MM.1S (cell line): Measurements from ENCODE around the gene SPOCK2.

Experiments used
- DNase-seq: peaks from one replicate; pipeline ENCODE4 v3.0.0-alpha.2; 2015
- H2AFZ ChIP-seq: fragments of 300-600 bp; sonication (generic); 2 replicates; pipeline ENCODE4 v1.6.0; 2016; ENCODE audit warnings: antibody characterized with exemption, low read length
- H3F3A ChIP-seq: fragments of 300-600 bp; sonication (generic); 2 replicates; pipeline ENCODE4 v1.6.1; 2016; ENCODE audit warnings: mild to moderate bottlenecking, antibody characterized with exemption, low read length, moderate library complexity, mixed read lengths; ENCODE audit not compliant: insufficient read depth
- H3K27ac ChIP-seq: fragments of 300-600 bp; sonication (generic); 2 replicates; pipeline ENCODE4 v1.5.1; 2016; ENCODE audit warnings: mild to moderate bottlenecking, low read length
- H3K27me3 ChIP-seq: fragments of 300-600 bp; sonication (generic); replicated peaks from 2 replicates; pipeline ENCODE4 v1.6.0; 2016; ENCODE audit warnings: low read length; ENCODE audit not compliant: insufficient read depth
- H3K36me3 ChIP-seq: fragments of 300-600 bp; sonication (generic); replicated peaks from 2 replicates; pipeline ENCODE4 v1.6.1; 2016; ENCODE audit warnings: mild to moderate bottlenecking, low read length, mixed read lengths; ENCODE audit not compliant: insufficient read depth
- H3K4me1 ChIP-seq: fragments of 300-600 bp; sonication (generic); 2 replicates; pipeline ENCODE4 v1.6.1; 2016; ENCODE audit warnings: low read length, mixed read lengths
- H3K4me2 ChIP-seq: fragments of 300-600 bp; sonication (generic); 2 replicates; pipeline ENCODE4 v1.6.0; 2016; ENCODE audit warnings: low read depth, low read length
- H3K4me3 ChIP-seq: fragments of 300-600 bp; sonication (generic); 2 replicates; pipeline ENCODE4 v1.5.1; 2016; ENCODE audit warnings: low read length, mixed read lengths
- H3K79me2 ChIP-seq: fragments of 300-600 bp; sonication (generic); 2 replicates; pipeline ENCODE4 v1.6.1; 2016; ENCODE audit warnings: mixed run types, low read length, mixed read lengths
- H3K9ac ChIP-seq: fragments of 300-600 bp; sonication (generic); 2 replicates; pipeline ENCODE4 v1.6.1; 2016; ENCODE audit warnings: low read length, mixed read lengths
- H3K9me2 ChIP-seq: fragments of 300-600 bp; sonication (generic); replicated peaks from 2 replicates; pipeline ENCODE4 v1.6.1; 2016; ENCODE audit warnings: mild to moderate bottlenecking, low read length, mixed read lengths; ENCODE audit not compliant: insufficient read depth
- H3K9me3 ChIP-seq: fragments of 300-600 bp; sonication (generic); replicated peaks from 2 replicates; pipeline ENCODE4 v1.6.1; 2016; ENCODE audit warnings: mild to moderate bottlenecking, low read length, mixed read lengths; ENCODE audit not compliant: insufficient read depth
- H4K20me1 ChIP-seq: fragments of 300-600 bp; sonication (generic); 2 replicates; pipeline ENCODE4 v1.6.1; 2016; ENCODE audit warnings: mild to moderate bottlenecking, low read length, moderate library complexity, mixed read lengths; ENCODE audit not compliant: insufficient read depth
- EZH2 ChIP-seq: fragments of 300-600 bp; sonication (generic); optimal IDR thresholded peaks from 2 replicates; pipeline ENCODE3; 2017; ENCODE audit warnings: low read depth, mild to moderate bottlenecking, antibody characterized with exemption, low read length, mixed read lengths
- EZH2phosphoT487 ChIP-seq: fragments of 300-600 bp; sonication (generic); IDR thresholded peaks from 2 replicates; pipeline ENCODE4 v1.6.1; 2018; ENCODE audit warnings: antibody characterized with exemption, low read length
- TF ChIP-seq, protein P1 (sequence below): fragments of 300-600 bp; sonication (generic); IDR thresholded peaks from 2 replicates; pipeline ENCODE4 v1.5.1; 2016; ENCODE audit warnings: antibody characterized with exemption, low read length, mixed read lengths

SPOCK2 gene

DNA sequence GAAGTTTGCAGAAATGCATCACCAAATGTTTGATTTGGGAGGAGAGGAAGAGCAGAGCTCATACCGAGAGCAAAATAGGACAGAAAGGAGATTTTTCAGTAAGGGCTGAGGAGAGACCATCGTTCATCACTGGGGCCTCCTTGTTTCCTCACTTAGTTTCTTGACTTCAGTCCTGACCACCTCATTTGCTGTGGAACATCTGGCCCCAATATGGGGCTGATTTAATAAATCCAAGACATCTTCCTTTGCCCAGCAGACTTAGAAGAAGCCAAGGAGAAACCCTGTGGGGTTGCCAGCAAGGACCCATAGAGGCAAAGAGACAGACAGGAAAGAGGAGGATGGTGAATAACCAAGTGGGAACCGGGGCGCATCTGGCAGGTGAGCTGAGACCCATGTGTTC, 63.8 kb downstream of the SPOCK2 start:
- TF ChIP-seq, protein P1, sequence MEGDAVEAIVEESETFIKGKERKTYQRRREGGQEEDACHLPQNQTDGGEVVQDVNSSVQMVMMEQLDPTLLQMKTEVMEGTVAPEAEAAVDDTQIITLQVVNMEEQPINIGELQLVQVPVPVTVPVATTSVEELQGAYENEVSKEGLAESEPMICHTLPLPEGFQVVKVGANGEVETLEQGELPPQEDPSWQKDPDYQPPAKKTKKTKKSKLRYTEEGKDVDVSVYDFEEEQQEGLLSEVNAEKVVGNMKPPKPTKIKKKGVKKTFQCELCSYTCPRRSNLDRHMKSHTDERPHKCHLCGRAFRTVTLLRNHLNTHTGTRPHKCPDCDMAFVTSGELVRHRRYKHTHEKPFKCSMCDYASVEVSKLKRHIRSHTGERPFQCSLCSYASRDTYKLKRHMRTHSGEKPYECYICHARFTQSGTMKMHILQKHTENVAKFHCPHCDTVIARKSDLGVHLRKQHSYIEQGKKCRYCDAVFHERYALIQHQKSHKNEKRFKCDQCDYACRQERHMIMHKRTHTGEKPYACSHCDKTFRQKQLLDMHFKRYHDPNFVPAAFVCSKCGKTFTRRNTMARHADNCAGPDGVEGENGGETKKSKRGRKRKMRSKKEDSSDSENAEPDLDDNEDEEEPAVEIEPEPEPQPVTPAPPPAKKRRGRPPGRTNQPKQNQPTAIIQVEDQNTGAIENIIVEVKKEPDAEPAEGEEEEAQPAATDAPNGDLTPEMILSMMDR: no peak
- TF ChIP-seq EZH2phosphoT487 (no peak), EZH2 (no peak)
- Histone ChIP-seq H3K4me2 (no peak overlapping the region), H3K9ac (no peak overlapping the region), H3K9me3 (no peaks in the 10 kb centered on the region), H2AFZ (no peak overlapping the region), H3K4me3 (no peak overlapping the region), H3F3A (no peaks in the 10 kb centered on the region), H3K27ac (no peak overlapping the region), H3K36me3 (no peaks in the 10 kb centered on the region), H3K9me2 (no peaks in the 10 kb centered on the region), H3K4me1 (no peaks in the 10 kb centered on the region), H3K79me2 (no peaks in the 10 kb centered on the region), H3K27me3 (no peaks in the 10 kb centered on the region), H4K20me1 (no peaks in the 10 kb centered on the region)
- DNase-seq: no peak

DNA sequence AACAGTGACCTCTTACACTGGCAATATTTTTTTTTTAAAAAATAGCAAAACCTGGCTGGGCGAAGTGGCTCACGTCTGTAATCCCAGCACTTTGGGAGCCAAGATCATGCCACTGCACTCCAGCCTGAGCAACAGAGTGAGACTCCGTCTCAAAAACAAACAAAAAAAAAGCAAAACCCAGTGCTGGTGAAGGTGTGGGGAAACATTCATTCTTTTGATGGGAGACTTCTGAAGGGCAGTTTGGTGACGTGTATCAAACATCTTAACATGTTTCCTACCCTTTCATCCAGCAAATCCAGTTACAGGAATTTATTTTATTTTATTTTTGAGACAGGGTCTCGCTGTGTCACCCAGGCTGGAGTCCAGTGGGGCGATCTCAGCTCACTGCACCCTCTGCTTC, 66.1 kb downstream of the SPOCK2 start:
- Histone ChIP-seq H3K4me2 (no peak overlapping the region), H3F3A (no peaks in the 10 kb centered on the region), H3K9me3 (no peaks in the 10 kb centered on the region), H3K27me3 (no peaks in the 10 kb centered on the region), H3K9ac (no peak overlapping the region), H2AFZ (no peak overlapping the region), H3K79me2 (no peaks in the 10 kb centered on the region), H3K36me3 (no peaks in the 10 kb centered on the region), H3K4me3 (no peak overlapping the region), H3K4me1 (no peaks in the 10 kb centered on the region), H3K27ac (no peak overlapping the region), H4K20me1 (no peaks in the 10 kb centered on the region), H3K9me2 (no peaks in the 10 kb centered on the region)
- TF ChIP-seq EZH2phosphoT487 (no peak), EZH2 (no peak)
- TF ChIP-seq, protein P1: no peak
- no peak for DNase-seq

DNA sequence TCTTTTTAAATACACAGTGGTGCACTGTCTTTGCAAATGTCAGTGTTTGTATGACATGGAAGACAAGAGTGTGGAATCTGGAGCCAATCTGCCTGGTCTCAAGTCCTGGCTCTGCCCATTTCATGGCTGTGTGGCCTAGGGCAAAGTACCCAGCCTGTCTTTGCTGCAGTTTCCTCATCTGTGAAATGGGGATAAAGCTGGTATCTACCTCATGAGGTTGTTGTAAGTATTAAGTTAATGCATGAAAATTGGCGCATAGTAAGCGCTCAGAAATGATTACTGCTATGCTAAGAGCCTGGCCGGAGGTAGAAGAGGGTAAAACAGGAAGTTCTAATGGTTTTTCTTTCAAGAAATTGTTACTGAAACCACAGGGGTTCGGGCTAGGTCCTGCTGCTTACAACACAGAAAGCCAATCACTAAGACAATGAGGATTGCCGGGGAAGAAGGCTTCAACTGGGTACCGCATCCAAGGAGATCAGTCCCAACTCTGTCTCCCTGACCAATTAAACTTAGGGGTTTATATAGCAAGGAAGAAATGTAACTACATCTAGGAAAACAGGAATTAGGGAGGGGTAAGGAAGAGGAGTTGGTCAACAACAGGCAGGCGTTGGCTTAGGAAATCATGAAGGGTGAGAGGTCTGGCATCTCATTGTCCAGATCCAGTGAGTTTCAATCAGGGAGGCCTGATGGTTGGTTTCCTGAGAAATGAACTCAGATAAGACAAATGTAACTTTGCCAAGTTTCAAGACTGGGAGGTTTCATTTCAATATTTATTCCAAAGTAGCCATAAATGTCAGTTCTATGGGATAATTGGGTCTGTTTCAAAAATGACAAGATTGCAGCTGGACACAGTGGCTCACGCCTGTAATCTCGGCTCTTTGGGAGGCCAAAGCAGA, 67.2 kb downstream of the SPOCK2 start:
- H3K4me1 ChIP-seq: no peaks in the 10 kb centered on the region
- H3K4me2 ChIP-seq: no peak overlapping the region
- no peaks in the 10 kb centered on the region for H3K79me2 ChIP-seq
- no peaks in the 10 kb centered on the region for H3K9me3 ChIP-seq
- H3F3A ChIP-seq: no peaks in the 10 kb centered on the region
- DNase-seq: no peak
- no peak overlapping the region for H3K4me3 ChIP-seq
- H3K36me3 ChIP-seq: no peaks in the 10 kb centered on the region
- no peaks in the 10 kb centered on the region for H4K20me1 ChIP-seq
- H3K27ac ChIP-seq: no peak overlapping the region
- TF ChIP-seq, protein P1: no peak
- TF ChIP-seq EZH2phosphoT487: no peak
- TF ChIP-seq EZH2: no peak
- no peak overlapping the region for H3K9ac ChIP-seq
- H3K9me2 ChIP-seq: no peaks in the 10 kb centered on the region
- H2AFZ ChIP-seq: no peak overlapping the region
- H3K27me3 ChIP-seq: no peaks in the 10 kb centered on the region
